Gastrocnemius medialis (tissue), 4 donors: Measurements from ENCODE around the gene UTP11. TPM values are rescaled to one million over a fixed set of nuclear protein-coding genes. Genes with fewer than 3 reads are reported as not detected.

Experiments
- ATAC-seq, 2 donors: fragments of 150-250 bp; one replicate each; pipeline ENCODE4 v1.9.1; 2016
- DNase-seq, 2 donors: peaks; one replicate each; pipeline ENCODE4 v3.0.0-alpha.2; 2019
- H3K27ac ChIP-seq, 4 donors: fragments of 200-600 bp; sonication (generic); 1 replicate in 1 of 4; 2 replicates in 3 of 4; pipeline ENCODE4 v1.5.1; 2016 to 2018; ENCODE audit warnings: mild to moderate bottlenecking in 2 of 4, moderate library complexity in 1 of 4
- H3K27me3 ChIP-seq, 3 donors: fragments of 200-600 bp; sonication (generic) in 2 of 3; 1 replicate in 1 of 3; 2 replicates in 2 of 3; pipeline versions ENCODE4 v1.5.1 to v1.6.0; 2016 to 2019; ENCODE audit warnings: mild to moderate bottlenecking in 1 of 3, moderate library complexity in 1 of 3
- H3K36me3 ChIP-seq, 2 donors: fragments of 200-600 bp; sonication (generic) in 1 of 2; one replicate each; pipeline ENCODE4 v1.5.1; 2017 to 2018
- H3K4me1 ChIP-seq, 2 donors: fragments of 200-600 bp; sonication (generic) in 1 of 2; one replicate each; pipeline ENCODE4 v1.5.1; 2016 to 2017; ENCODE audit warnings: mild to moderate bottlenecking in 2 of 2
- H3K4me3 ChIP-seq, 4 donors: fragments of 200-600 bp; sonication (generic) in 3 of 4; 1 replicate in 1 of 4; 2 replicates in 3 of 4; pipeline ENCODE4 v1.5.1; 2016 to 2019; ENCODE audit warnings: mild to moderate bottlenecking in 2 of 4
- H3K9me3 ChIP-seq, 3 donors: fragments of 200-600 bp; sonication (generic) in 2 of 3; 1 replicate in 1 of 3; 2 replicates in 2 of 3; pipeline ENCODE4 v1.5.1; 2016 to 2019
- POLR2A ChIP-seq, 2 donors: fragments of 450-650 bp; IDR thresholded peaks; one replicate each; pipeline ENCODE4 v1.6.1; 2017; ENCODE audit warnings: antibody characterized with exemption in 2 of 2, mild to moderate bottlenecking in 2 of 2, moderate library complexity in 2 of 2
- in situ Hi-C, 4 donors: fragments of 200-750 bp; cut with MboI; loops; one replicate each; pipeline versions ENCODE4 v1.15.0 to v1.8.0; 2017; ENCODE audit warnings: low sequenced_read_pairs in 4 of 4
- intact Hi-C: fragments of 100-400 bp; cut with DNase I; formaldehyde crosslinking; loops from one replicate; pipeline ENCODE4 v1.15.1; 2023; ENCODE audit warnings: low total_unique reads
- total RNA-seq, 4 donors: library from RNA; depleted of rRNA; stranded (reverse); fragments of >200 nt; gene quantifications; one replicate each; pipeline versions ENCODE4 v1.1.0 to v1.2.3, GENCODE V29; 2016
- TF ChIP-seq, protein P1 (sequence below), 5 experiments: fragments of 450-650 bp in 3 of 5; fragments of 200-600 bp in 2 of 5; sonication (generic) in 2 of 5; IDR thresholded peaks in 4 of 5; conservative IDR thresholded peaks in 1 of 5; 1 replicate in 4 of 5; 2 replicates in 1 of 5; pipeline ENCODE4 v1.5.1; 2016 to 2019; ENCODE audit warnings: antibody characterized with exemption in 5 of 5, mild to moderate bottlenecking in 3 of 5, moderate library complexity in 3 of 5

Gene UTP11
- total RNA-seq, 4 donors from 2014 or later = 141 to 206 (median 186) TPM

DNA sequence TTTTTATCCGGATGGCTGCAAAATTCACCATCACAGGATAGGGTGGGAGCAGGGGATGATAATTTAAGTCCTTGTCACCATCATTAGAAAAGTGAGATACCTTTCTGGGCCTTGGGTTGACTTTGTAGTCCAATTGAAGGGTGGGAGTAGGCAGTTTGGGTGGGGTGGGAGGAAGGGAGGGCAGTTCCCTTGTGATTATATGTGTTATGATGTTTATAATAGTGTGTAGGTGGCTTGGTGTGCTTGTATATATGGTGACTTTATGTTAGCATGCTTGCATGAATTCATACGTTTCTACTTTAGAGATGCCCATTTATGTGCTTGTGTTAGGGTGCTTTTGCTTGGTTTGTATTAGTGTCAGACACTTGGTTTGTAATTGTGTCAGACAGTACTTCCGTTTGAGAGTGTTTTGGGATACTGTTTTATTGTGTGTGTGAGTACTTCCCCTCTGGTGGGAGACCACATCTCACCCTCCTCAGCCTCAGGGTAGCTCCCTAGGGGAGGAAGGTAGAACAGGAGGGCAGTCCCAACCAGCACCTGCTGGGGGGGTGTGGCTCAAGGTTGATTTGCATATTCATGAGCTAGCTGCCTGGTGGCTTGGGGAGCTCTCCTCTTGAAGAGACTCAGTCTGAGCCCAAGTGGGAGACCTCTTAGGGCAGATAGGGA lies 40.3 kb downstream of the UTP11 start:
- intact Hi-C loops (no loop called here), in situ Hi-C loops (loop anchor here in 2 of 4 donors (25.0 kb wide), 2 partner anchors 759 to 784 kb away; no protein-coding TSS in a partner anchor)
- Histone ChIP-seq H3K9me3 (no peaks in the 10 kb centered on the region), H3K36me3 (no peaks in the 10 kb centered on the region), H3K27ac (no peak overlapping the region), H3K4me3 (no peak overlapping the region), H3K4me1 (peaks cover 0 to 2% of the 10 kb centered on the region in 2 donors), H3K27me3 (peaks cover 0 to 5% (median 0%) of the 10 kb centered on the region in 3 donors)
- DNase-seq = no peak
- TF ChIP-seq POLR2A (IDR thresholded peaks at IDR 0.05) = no peak
- TF ChIP-seq, protein P1, sequence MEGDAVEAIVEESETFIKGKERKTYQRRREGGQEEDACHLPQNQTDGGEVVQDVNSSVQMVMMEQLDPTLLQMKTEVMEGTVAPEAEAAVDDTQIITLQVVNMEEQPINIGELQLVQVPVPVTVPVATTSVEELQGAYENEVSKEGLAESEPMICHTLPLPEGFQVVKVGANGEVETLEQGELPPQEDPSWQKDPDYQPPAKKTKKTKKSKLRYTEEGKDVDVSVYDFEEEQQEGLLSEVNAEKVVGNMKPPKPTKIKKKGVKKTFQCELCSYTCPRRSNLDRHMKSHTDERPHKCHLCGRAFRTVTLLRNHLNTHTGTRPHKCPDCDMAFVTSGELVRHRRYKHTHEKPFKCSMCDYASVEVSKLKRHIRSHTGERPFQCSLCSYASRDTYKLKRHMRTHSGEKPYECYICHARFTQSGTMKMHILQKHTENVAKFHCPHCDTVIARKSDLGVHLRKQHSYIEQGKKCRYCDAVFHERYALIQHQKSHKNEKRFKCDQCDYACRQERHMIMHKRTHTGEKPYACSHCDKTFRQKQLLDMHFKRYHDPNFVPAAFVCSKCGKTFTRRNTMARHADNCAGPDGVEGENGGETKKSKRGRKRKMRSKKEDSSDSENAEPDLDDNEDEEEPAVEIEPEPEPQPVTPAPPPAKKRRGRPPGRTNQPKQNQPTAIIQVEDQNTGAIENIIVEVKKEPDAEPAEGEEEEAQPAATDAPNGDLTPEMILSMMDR (IDR thresholded peaks at IDR 0.05 in 4 of 5, conservative IDR thresholded peaks at IDR 0.05 in 1 of 5) = no peak
- no peak for ATAC-seq

DNA sequence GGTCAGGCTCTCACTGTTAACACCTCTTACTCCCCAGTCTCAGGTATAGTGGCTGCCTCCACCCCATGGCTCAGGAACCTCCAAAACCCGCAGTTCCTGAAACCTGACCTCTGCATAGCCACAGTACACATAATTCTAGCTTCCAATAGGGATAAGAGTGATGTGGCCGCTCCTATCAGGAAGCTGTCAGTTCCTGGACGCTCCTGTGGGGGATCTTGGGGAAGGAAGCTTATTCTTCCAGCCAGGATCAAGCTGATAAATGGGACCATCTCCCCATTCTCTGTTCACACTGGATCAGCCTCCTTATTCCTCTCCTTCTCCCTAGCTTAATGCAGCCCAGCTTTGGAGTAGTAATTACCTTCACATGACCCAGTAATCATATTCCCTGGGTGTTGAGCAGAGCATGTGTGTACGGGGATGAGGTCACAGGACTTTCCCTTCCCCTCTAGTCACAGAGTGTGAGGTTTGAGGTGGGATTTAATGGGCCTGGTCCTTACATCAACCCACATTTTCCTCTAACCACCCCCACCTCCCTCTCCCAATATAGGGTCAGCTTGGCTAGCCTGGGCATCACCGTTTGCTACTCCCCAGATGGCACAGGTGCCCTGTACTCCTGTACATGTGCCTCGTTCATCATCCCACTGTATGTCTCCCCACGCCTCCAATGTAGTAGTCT lies 41.0 kb downstream of the UTP11 start:
- ATAC-seq (no peak), DNase-seq (no peak)
- H3K36me3 ChIP-seq = no peaks in the 10 kb centered on the region
- H3K27ac ChIP-seq = no peak overlapping the region
- intact Hi-C loops (no loop called here), in situ Hi-C loops (loop anchor here in 2 of 4 donors (25.0 kb wide), 2 partner anchors 759 to 784 kb away; no protein-coding TSS in a partner anchor)
- H3K4me3 ChIP-seq = no peak overlapping the region
- H3K9me3 ChIP-seq = no peaks in the 10 kb centered on the region
- no peaks in the 10 kb centered on the region for H3K4me1 ChIP-seq
- peaks cover 0 to 5% (median 0%) of the 10 kb centered on the region in 3 donors for H3K27me3 ChIP-seq
- no peak for TF ChIP-seq POLR2A (IDR thresholded peaks at IDR 0.05)
- TF ChIP-seq, protein P1 (IDR thresholded peaks at IDR 0.05 in 4 of 5, conservative IDR thresholded peaks at IDR 0.05 in 1 of 5) = no peak

DNA sequence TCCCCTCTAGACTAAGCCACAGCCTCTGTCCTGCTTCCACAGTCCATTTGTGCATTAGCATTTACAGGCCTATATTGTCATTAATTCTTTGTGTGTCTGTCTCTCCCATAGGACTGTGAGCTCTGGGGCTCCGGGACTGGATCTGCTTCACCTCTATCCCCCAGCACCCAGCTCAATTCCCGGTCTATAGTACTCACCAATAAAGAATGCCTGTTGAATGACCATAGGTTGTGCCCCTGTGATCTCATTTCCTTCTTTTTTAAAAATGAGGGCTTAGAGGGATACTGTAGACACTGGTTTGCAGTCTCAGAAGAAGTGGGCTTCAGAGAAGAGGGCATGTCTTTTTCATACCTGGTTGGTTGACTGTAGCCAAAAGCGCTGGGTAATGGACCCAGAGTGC lies 42.9 kb downstream of the UTP11 start:
- no peaks in the 10 kb centered on the region for H3K4me1 ChIP-seq
- DNase-seq (no peak), ATAC-seq (no peak)
- peaks cover 0 to 5% (median 0%) of the 10 kb centered on the region in 3 donors for H3K27me3 ChIP-seq
- in situ Hi-C loops = loop anchor here in 2 of 4 donors (25.0 kb wide), 2 partner anchors 757 to 782 kb away; no protein-coding TSS in a partner anchor
- H3K27ac ChIP-seq = no peak overlapping the region
- intact Hi-C loops = no loop called here
- no peak overlapping the region for H3K4me3 ChIP-seq
- H3K36me3 ChIP-seq = no peaks in the 10 kb centered on the region
- H3K9me3 ChIP-seq = no peaks in the 10 kb centered on the region
- TF ChIP-seq, protein P1 (IDR thresholded peaks at IDR 0.05 in 4 of 5, conservative IDR thresholded peaks at IDR 0.05 in 1 of 5) = no peak
- TF ChIP-seq POLR2A (IDR thresholded peaks at IDR 0.05) = no peak

DNA sequence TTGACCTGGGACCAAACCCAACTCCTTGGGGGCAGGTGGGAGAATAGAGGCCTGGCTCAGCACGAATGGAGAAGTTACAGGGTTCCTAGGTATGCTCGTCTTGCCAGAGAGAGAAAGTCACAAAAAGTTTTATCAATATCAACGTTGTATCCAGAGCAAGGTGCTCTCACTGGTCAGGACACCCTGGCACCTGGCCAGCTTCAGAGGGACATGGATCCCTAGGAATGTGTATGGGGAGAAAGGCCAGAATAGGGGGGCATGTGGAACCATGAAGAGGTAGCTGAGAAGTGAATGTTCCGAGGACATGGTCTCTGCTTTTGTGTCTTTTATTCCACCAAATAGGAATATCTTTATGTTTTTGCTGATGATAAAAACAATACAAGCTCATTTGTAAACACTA lies 43.4 kb downstream of the UTP11 start:
- Histone ChIP-seq H3K4me3 (no peak overlapping the region), H3K36me3 (no peaks in the 10 kb centered on the region), H3K27me3 (peaks cover 0 to 5% (median 0%) of the 10 kb centered on the region in 3 donors), H3K27ac (no peak overlapping the region), H3K9me3 (no peaks in the 10 kb centered on the region), H3K4me1 (no peaks in the 10 kb centered on the region)
- DNase-seq = no peak
- intact Hi-C loops (no loop called here), in situ Hi-C loops (loop anchor here in 2 of 4 donors (25.0 kb wide), 2 partner anchors 756 to 781 kb away; no protein-coding TSS in a partner anchor)
- no peak for TF ChIP-seq POLR2A (IDR thresholded peaks at IDR 0.05)
- TF ChIP-seq, protein P1 (IDR thresholded peaks at IDR 0.05 in 4 of 5, conservative IDR thresholded peaks at IDR 0.05 in 1 of 5) = no peak
- ATAC-seq = no peak
